Right atrium auricular region (tissue), 2 donors: Measurements from ENCODE around the gene ALLC. TPM values are rescaled to one million over a fixed set of nuclear protein-coding genes. Genes with fewer than 3 reads are reported as not detected.

Experiments
- DNase-seq: peaks from one replicate; pipeline ENCODE4 v3.0.0-alpha.2; 2019; ENCODE audit warnings: low spot score
- H3K27ac ChIP-seq, 2 donors: fragments of 200-600 bp; sonication (generic); 1 replicate in 1 of 2; 2 replicates in 1 of 2; pipeline ENCODE4 v1.5.1; 2016 to 2019
- H3K27me3 ChIP-seq, 2 donors: fragments of 200-600 bp; sonication (generic); one replicate each; pipeline versions ENCODE4 v1.5.1 to v1.6.0; 2017 to 2019
- H3K36me3 ChIP-seq: fragments of 200-600 bp; sonication (generic); one replicate; pipeline ENCODE4 v1.5.1; 2016
- H3K4me1 ChIP-seq, 2 donors: fragments of 200-600 bp; sonication (generic); one replicate each; pipeline versions ENCODE4 v1.5.1 to v1.6.0; 2017 to 2019
- H3K4me3 ChIP-seq, 2 donors: fragments of 200-600 bp; sonication (generic); 1 replicate in 1 of 2; 2 replicates in 1 of 2; pipeline ENCODE4 v1.5.1; 2017 to 2019; ENCODE audit warnings: mild to moderate bottlenecking in 1 of 2, moderate library complexity in 1 of 2
- H3K9me3 ChIP-seq, 2 donors: fragments of 200-600 bp; sonication (generic); one replicate each; pipeline ENCODE4 v1.5.1; 2019
- CTCF ChIP-seq, 2 donors: fragments of 200-600 bp; sonication (generic); IDR thresholded peaks; one replicate each; pipeline ENCODE4 v1.5.1; 2019; ENCODE audit warnings: antibody characterized with exemption in 2 of 2
- total RNA-seq, 2 donors: library from RNA; depleted of rRNA; stranded (reverse); fragments of >200 nt; gene quantifications; one replicate each; pipeline ENCODE4 v1.1.0, GENCODE V29; 2016

Gene ALLC
- total RNA-seq, 2 donors from 2014 or later = not detected

- no peak for TF ChIP-seq CTCF (IDR thresholded peaks at IDR 0.05)
- Histone ChIP-seq H3K36me3 (no peaks in the 10 kb centered on the region), H3K27ac (no peak overlapping the region), H3K27me3 (no peaks in the 10 kb centered on the region), H3K4me1 (no peaks in the 10 kb centered on the region), H3K4me3 (no peak overlapping the region), H3K9me3 (no peaks in the 10 kb centered on the region)
- DNase-seq = no peak
These were observed 54.4 kb downstream of the ALLC start for GRCh38 chr2:3712424-3712823.

DNA sequence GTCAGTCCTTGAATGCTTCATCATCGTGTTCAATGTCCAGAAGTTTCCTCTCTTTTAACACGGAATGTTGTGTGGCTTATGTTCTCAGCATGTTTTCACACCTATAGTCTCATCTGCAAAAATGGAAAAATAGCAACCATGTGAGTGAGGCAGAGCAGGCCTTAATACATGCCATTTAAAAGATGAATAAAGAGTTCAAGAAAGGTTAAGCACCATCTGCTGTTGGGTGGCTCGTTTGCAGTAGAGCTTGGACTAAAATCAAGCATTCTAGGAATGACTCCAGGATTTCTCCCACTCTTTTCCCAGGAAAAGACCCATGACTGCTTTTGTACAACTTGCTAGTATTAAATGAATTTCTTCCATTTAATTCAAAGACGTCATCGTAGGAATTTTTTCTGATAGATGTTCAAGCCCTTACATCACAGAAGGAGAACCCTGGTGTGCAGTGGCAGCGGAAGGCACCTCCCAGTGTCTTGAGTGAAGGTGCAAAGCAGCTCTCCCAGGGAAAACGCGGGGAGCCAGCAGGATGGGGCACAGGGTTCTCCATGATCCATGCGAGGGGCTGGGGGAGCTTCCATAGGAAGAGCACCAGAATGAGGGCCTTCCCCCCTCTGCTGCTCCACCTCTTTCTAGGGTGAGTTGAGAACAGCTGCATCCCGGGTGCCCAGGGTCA, 55.0 kb downstream of the ALLC start:
- no peak overlapping the region for H3K4me3 ChIP-seq
- DNase-seq = no peak
- no peak overlapping the region for H3K27ac ChIP-seq
- H3K9me3 ChIP-seq = no peaks in the 10 kb centered on the region
- no peaks in the 10 kb centered on the region for H3K36me3 ChIP-seq
- H3K4me1 ChIP-seq = no peaks in the 10 kb centered on the region
- TF ChIP-seq CTCF (IDR thresholded peaks at IDR 0.05) = no peak
- H3K27me3 ChIP-seq = no peaks in the 10 kb centered on the region

GRCh38 chr2:3718679-3719078, 60.7 kb downstream of the ALLC start:
- Histone ChIP-seq H3K9me3 (no peaks in the 10 kb centered on the region), H3K36me3 (no peaks in the 10 kb centered on the region), H3K4me1 (no peaks in the 10 kb centered on the region), H3K4me3 (no peak overlapping the region), H3K27me3 (no peaks in the 10 kb centered on the region), H3K27ac (no peak overlapping the region)
- no peak for TF ChIP-seq CTCF (IDR thresholded peaks at IDR 0.05)
- no peak for DNase-seq

- Histone ChIP-seq H3K4me3 (no peak overlapping the region), H3K36me3 (no peaks in the 10 kb centered on the region), H3K27ac (no peak overlapping the region), H3K9me3 (no peaks in the 10 kb centered on the region), H3K4me1 (peaks cover 0 to 7% of the 10 kb centered on the region in 2 donors), H3K27me3 (no peaks in the 10 kb centered on the region)
- TF ChIP-seq CTCF (IDR thresholded peaks at IDR 0.05) = no peak
- DNase-seq = no peak
These were observed 67.0 kb downstream of the ALLC start for GRCh38 chr2:3725002-3725401.

- no peak for TF ChIP-seq CTCF (IDR thresholded peaks at IDR 0.05)
- DNase-seq = no peak
- Histone ChIP-seq H3K4me1 (peaks cover 0 to 7% of the 10 kb centered on the region in 2 donors), H3K4me3 (no peak overlapping the region), H3K27me3 (no peaks in the 10 kb centered on the region), H3K27ac (no peak overlapping the region), H3K36me3 (no peaks in the 10 kb centered on the region), H3K9me3 (no peaks in the 10 kb centered on the region)
These were observed 67.7 kb downstream of the ALLC start for GRCh38 chr2:3725458-3726250.
